Astrocyte (in vitro differentiated cells and primary cell): Measurements from ENCODE around the gene C9. TPM values are rescaled to one million over a fixed set of nuclear protein-coding genes. Genes with fewer than 3 reads are reported as not detected.

Experiments used
- DNase-seq: peaks from one replicate; pipeline ENCODE4 v3.0.0-alpha.2; 2010; ENCODE audit warnings: low read depth
- FAIRE-seq: peaks from 2 replicates; lab custom pipeline; 2011; peaks lifted over from hg19 to GRCh38; lab: Jason Lieb, UNC
- H2AFZ ChIP-seq: 2 replicates; pipeline ENCODE4 v1.6.0; 2012; ENCODE audit warnings: low read depth, low read length, inconsistent platforms
- H3K27ac ChIP-seq: 2 replicates; pipeline ENCODE4 v1.5.1; 2011; ENCODE audit warnings: low read depth, low read length, inconsistent platforms
- H3K27me3 ChIP-seq: 2 replicates; pipeline ENCODE4 v1.6.0; 2011; ENCODE audit warnings: low read length, inconsistent platforms; ENCODE audit not compliant: insufficient read depth
- H3K36me3 ChIP-seq: 2 replicates; pipeline ENCODE4 v1.5.1; 2011; ENCODE audit warnings: low read length, inconsistent platforms; ENCODE audit not compliant: insufficient read depth
- H3K4me1 ChIP-seq: 2 replicates; pipeline ENCODE4 v1.5.1; 2011; ENCODE audit warnings: low read length, inconsistent platforms; ENCODE audit not compliant: insufficient read depth
- H3K4me2 ChIP-seq: 2 replicates; pipeline ENCODE4 v1.6.0; 2012; ENCODE audit warnings: low read length, inconsistent platforms
- H3K4me3 ChIP-seq: 2 replicates; pipeline ENCODE4 v1.5.1; 2011; ENCODE audit warnings: low read depth, mild to moderate bottlenecking, low read length, inconsistent platforms; ENCODE audit not compliant: insufficient read depth
- H3K79me2 ChIP-seq: 2 replicates; pipeline ENCODE4 v1.6.0; 2012; ENCODE audit warnings: mild to moderate bottlenecking, low read length, inconsistent platforms; ENCODE audit not compliant: insufficient read depth
- H3K9ac ChIP-seq: 2 replicates; pipeline ENCODE4 v1.6.0; 2012; ENCODE audit warnings: mild to moderate bottlenecking, low read length, inconsistent platforms
- H3K9me3 ChIP-seq: 2 replicates; pipeline ENCODE4 v1.5.1; 2012; ENCODE audit warnings: low read depth, mild to moderate bottlenecking, low read length, inconsistent platforms; ENCODE audit not compliant: insufficient read depth
- H4K20me1 ChIP-seq: 2 replicates; pipeline ENCODE4 v1.6.0; 2012; ENCODE audit warnings: low read length, inconsistent platforms; ENCODE audit not compliant: insufficient read depth
- H3K27ac Mint-ChIP-seq: one replicate; pipeline ENCODE4 v1.8.0; 2021; ENCODE audit warnings: mild to moderate bottlenecking, mixed read lengths; ENCODE audit not compliant: unreplicated experiment
- H3K27me3 Mint-ChIP-seq: one replicate; pipeline ENCODE4 v1.8.0; 2021; ENCODE audit warnings: low read depth, mixed read lengths; ENCODE audit not compliant: unreplicated experiment
- H3K36me3 Mint-ChIP-seq: one replicate; pipeline ENCODE4 v1.8.0; 2021; ENCODE audit warnings: low read depth, mixed read lengths; ENCODE audit not compliant: unreplicated experiment
- H3K4me1 Mint-ChIP-seq: one replicate; pipeline ENCODE4 v1.8.0; 2021; ENCODE audit warnings: low read depth, mixed read lengths; ENCODE audit not compliant: unreplicated experiment
- H3K4me3 Mint-ChIP-seq: one replicate; pipeline ENCODE4 v1.8.0; 2021; ENCODE audit warnings: mild to moderate bottlenecking, moderate library complexity, mixed read lengths; ENCODE audit not compliant: unreplicated experiment
- H3K9me3 Mint-ChIP-seq: one replicate; pipeline ENCODE4 v1.8.0; 2021; ENCODE audit warnings: mild to moderate bottlenecking, mixed read lengths; ENCODE audit not compliant: unreplicated experiment
- EZH2 ChIP-seq: IDR thresholded peaks from 2 replicates; pipeline ENCODE4 v1.6.1; 2012; ENCODE audit warnings: mild to moderate bottlenecking, low read length, inconsistent platforms; ENCODE audit not compliant: insufficient read depth
- total RNA-seq: library from RNA; stranded (reverse); gene quantifications from 2 replicates; pipeline ENCODE4 v1.2.1, GENCODE V29; 2021
- TF ChIP-seq, protein P1 (sequence below): IDR thresholded peaks from 2 replicates; pipeline ENCODE4 v1.5.1; 2011; ENCODE audit warnings: low read depth, mild to moderate bottlenecking, inconsistent platforms, low read length, moderate library complexity; ENCODE audit not compliant: insufficient read depth

C9 gene
- total RNA-seq, 1 donor from 2014 or later = 0.07 TPM

DNA sequence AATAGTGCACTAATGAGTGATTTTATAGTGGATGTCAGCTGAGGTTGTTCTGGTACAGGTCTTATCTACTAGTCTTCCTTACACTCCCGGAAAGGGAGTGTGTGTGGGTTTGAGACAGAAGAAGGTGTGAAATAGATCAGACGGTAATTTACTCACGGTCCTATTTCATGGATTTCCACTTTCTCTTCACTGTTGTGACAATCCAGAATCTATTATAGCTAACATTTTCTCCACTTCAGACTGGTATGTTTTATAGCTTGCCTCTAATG, 7.0 kb upstream of the C9 start:
- H3K36me3 ChIP-seq = peaks cover 56% of the 10 kb centered on the region
- no peaks in the 10 kb centered on the region for H4K20me1 ChIP-seq
- Mint-ChIP-seq H3K27ac (no peak overlapping the region), H3K4me3 (no peak overlapping the region), H3K36me3 (peaks cover 11% of the 10 kb centered on the region), H3K27me3 (no peaks in the 10 kb centered on the region), H3K4me1 (no peaks in the 10 kb centered on the region), H3K9me3 (no peaks in the 10 kb centered on the region)
- no peak overlapping the region for H3K4me3 ChIP-seq
- no peak for DNase-seq
- H3K79me2 ChIP-seq = no peaks in the 10 kb centered on the region
- no peaks in the 10 kb centered on the region for H3K9me3 ChIP-seq
- H3K9ac ChIP-seq = no peak overlapping the region
- H3K27me3 ChIP-seq = no peaks in the 10 kb centered on the region
- H2AFZ ChIP-seq = no peak overlapping the region
- H3K4me1 ChIP-seq = no peaks in the 10 kb centered on the region
- TF ChIP-seq, protein P1, sequence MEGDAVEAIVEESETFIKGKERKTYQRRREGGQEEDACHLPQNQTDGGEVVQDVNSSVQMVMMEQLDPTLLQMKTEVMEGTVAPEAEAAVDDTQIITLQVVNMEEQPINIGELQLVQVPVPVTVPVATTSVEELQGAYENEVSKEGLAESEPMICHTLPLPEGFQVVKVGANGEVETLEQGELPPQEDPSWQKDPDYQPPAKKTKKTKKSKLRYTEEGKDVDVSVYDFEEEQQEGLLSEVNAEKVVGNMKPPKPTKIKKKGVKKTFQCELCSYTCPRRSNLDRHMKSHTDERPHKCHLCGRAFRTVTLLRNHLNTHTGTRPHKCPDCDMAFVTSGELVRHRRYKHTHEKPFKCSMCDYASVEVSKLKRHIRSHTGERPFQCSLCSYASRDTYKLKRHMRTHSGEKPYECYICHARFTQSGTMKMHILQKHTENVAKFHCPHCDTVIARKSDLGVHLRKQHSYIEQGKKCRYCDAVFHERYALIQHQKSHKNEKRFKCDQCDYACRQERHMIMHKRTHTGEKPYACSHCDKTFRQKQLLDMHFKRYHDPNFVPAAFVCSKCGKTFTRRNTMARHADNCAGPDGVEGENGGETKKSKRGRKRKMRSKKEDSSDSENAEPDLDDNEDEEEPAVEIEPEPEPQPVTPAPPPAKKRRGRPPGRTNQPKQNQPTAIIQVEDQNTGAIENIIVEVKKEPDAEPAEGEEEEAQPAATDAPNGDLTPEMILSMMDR = no peak
- no peak overlapping the region for H3K27ac ChIP-seq
- no peak for FAIRE-seq
- H3K4me2 ChIP-seq = no peak overlapping the region

DNA sequence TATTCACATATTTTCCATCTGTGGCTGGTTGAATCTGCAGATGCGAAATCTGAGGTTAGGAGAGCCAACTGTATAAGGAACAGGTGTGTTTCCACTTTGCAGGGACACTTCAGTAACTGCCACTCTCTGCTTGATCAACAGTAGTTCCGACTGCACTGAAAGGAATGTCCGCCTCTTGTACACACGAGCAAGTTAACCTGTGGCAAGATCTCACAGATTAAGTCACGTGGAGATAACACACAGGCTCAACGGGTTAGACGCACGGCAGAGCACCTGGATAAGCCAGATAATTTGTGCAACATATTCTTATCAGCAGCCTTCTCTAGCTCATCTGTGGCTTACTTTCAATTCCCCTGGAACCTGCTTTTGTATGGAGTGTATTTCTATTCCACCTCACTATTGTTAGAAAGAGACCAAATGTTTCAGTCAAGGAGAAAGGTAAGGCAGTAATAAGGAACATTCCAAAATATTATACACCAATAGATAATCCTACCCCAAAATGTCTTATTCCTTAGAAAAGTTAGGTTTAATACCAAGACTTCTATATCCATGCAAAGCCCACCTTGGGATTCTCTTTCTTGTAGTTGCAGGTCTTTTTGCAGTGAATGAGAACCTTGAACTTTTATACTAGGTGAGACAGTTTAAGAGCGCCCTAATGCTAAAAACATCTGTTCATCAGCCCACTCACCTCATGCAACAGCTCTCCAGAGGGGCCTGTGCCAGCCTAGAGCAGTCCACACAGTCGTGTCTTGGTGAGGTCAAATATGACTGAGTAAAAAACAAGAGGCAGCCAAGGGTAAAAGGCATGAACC, 6.5 kb upstream of the C9 start:
- no peak overlapping the region for H3K27ac ChIP-seq
- TF ChIP-seq EZH2 = no peak
- TF ChIP-seq, protein P1 = no peak
- peaks cover 11% of the 10 kb centered on the region for H3K36me3 Mint-ChIP-seq
- H3K4me1 Mint-ChIP-seq = no peaks in the 10 kb centered on the region
- no peaks in the 10 kb centered on the region for H3K27me3 Mint-ChIP-seq
- peaks cover 52% of the 10 kb centered on the region for H3K36me3 ChIP-seq
- no peak overlapping the region for H3K9ac ChIP-seq
- FAIRE-seq (no peak), DNase-seq (no peak)
- H4K20me1 ChIP-seq = no peaks in the 10 kb centered on the region
- no peaks in the 10 kb centered on the region for H3K79me2 ChIP-seq
- H3K4me2 ChIP-seq = no peak overlapping the region
- H3K9me3 Mint-ChIP-seq = no peaks in the 10 kb centered on the region
- no peaks in the 10 kb centered on the region for H3K4me1 ChIP-seq
- H3K4me3 Mint-ChIP-seq = no peak overlapping the region
- no peak overlapping the region for H3K27ac Mint-ChIP-seq
- H2AFZ ChIP-seq = no peak overlapping the region
- no peak overlapping the region for H3K4me3 ChIP-seq
- H3K27me3 ChIP-seq = no peaks in the 10 kb centered on the region
- H3K9me3 ChIP-seq = no peaks in the 10 kb centered on the region

DNA sequence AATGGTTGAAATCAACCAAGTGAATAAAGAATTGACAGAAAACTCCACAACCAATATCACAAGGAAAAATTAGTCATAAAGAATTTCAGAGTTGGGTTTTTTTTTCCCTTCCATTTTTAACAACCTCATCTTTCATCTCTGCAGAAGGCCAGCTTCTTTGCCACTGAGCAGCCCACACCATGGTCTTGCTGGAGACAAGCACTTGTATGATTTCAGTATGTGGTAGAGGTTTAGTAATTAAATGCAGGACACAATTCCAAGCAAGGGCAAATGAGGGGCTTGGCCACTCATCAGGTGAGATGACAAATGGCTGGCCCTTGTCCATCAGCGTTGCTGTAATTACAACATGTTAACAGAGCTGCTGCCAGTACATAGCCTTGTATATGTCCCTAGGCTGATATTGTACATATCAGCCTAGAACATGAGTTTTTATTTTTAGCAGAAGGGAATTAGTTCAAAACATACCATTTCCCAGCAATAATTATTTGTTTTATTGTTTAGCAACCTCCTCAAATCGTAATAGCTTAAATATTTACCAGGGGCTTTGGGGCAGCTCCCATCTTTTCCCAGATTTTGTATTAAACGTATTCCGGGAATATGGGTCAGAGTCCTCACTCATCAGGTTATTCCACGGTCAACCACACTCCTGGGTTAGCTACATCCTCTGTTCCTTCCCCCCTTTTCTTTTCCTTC, 5.0 kb upstream of the C9 start:
- no peaks in the 10 kb centered on the region for H3K9me3 Mint-ChIP-seq
- Histone ChIP-seq H3K4me2 (no peak overlapping the region), H3K9ac (no peak overlapping the region), H3K4me1 (no peaks in the 10 kb centered on the region), H4K20me1 (no peaks in the 10 kb centered on the region), H3K9me3 (no peaks in the 10 kb centered on the region), H2AFZ (no peak overlapping the region), H3K27ac (no peak overlapping the region), H3K36me3 (peaks cover 38% of the 10 kb centered on the region), H3K4me3 (no peak overlapping the region), H3K27me3 (no peaks in the 10 kb centered on the region), H3K79me2 (no peaks in the 10 kb centered on the region)
- H3K4me3 Mint-ChIP-seq = no peak overlapping the region
- no peaks in the 10 kb centered on the region for H3K4me1 Mint-ChIP-seq
- no peak for TF ChIP-seq EZH2
- TF ChIP-seq, protein P1 = no peak
- H3K36me3 Mint-ChIP-seq = peaks cover 9% of the 10 kb centered on the region
- no peak overlapping the region for H3K27ac Mint-ChIP-seq
- DNase-seq (no peak), FAIRE-seq (no peak)
- H3K27me3 Mint-ChIP-seq = no peaks in the 10 kb centered on the region
